Measurements from ENCODE around the gene NFIC.

DNA sequence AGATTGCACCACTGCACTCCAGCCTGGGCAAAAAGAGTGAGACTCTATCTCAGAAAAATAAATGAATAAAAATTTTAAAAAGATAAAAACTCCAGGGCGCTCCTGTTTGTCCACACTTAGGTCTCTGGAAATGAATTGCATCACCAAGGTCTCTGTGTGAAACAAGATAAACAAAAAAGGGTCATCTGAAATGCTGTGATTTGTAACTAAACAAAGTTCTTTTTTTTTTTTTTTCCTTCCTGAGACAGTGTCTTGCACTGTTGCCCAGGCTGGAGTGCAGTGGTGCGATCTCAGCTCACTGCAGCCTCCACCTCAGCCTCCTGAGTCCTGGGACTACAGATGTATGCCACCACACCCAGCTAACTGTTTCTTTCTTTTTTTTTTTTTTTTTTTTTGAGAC lies 151.3 kb downstream of the NFIC start:
- TF ChIP-seq, protein P1, sequence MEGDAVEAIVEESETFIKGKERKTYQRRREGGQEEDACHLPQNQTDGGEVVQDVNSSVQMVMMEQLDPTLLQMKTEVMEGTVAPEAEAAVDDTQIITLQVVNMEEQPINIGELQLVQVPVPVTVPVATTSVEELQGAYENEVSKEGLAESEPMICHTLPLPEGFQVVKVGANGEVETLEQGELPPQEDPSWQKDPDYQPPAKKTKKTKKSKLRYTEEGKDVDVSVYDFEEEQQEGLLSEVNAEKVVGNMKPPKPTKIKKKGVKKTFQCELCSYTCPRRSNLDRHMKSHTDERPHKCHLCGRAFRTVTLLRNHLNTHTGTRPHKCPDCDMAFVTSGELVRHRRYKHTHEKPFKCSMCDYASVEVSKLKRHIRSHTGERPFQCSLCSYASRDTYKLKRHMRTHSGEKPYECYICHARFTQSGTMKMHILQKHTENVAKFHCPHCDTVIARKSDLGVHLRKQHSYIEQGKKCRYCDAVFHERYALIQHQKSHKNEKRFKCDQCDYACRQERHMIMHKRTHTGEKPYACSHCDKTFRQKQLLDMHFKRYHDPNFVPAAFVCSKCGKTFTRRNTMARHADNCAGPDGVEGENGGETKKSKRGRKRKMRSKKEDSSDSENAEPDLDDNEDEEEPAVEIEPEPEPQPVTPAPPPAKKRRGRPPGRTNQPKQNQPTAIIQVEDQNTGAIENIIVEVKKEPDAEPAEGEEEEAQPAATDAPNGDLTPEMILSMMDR (IDR thresholded peaks at IDR 0.05; ENCODE audit: low read depth, low read length, missing input control): no peak
- TF ChIP-seq, protein P2, sequence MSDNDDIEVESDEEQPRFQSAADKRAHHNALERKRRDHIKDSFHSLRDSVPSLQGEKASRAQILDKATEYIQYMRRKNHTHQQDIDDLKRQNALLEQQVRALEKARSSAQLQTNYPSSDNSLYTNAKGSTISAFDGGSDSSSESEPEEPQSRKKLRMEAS (IDR thresholded peaks at IDR 0.05): no peak
- TF ChIP-seq RAD21 (IDR thresholded peaks at IDR 0.05) (no peak), EGR1 (IDR thresholded peaks at IDR 0.05; ENCODE audit: low read depth in 2 of 2) (no peak), YY1 (IDR thresholded peaks at IDR 0.05) (no peak), TAF1 (conservative IDR thresholded peaks at IDR 0.05) (no peak), NR2F2 (IDR thresholded peaks at IDR 0.05) (no peak)
- TF ChIP-seq, protein P3, sequence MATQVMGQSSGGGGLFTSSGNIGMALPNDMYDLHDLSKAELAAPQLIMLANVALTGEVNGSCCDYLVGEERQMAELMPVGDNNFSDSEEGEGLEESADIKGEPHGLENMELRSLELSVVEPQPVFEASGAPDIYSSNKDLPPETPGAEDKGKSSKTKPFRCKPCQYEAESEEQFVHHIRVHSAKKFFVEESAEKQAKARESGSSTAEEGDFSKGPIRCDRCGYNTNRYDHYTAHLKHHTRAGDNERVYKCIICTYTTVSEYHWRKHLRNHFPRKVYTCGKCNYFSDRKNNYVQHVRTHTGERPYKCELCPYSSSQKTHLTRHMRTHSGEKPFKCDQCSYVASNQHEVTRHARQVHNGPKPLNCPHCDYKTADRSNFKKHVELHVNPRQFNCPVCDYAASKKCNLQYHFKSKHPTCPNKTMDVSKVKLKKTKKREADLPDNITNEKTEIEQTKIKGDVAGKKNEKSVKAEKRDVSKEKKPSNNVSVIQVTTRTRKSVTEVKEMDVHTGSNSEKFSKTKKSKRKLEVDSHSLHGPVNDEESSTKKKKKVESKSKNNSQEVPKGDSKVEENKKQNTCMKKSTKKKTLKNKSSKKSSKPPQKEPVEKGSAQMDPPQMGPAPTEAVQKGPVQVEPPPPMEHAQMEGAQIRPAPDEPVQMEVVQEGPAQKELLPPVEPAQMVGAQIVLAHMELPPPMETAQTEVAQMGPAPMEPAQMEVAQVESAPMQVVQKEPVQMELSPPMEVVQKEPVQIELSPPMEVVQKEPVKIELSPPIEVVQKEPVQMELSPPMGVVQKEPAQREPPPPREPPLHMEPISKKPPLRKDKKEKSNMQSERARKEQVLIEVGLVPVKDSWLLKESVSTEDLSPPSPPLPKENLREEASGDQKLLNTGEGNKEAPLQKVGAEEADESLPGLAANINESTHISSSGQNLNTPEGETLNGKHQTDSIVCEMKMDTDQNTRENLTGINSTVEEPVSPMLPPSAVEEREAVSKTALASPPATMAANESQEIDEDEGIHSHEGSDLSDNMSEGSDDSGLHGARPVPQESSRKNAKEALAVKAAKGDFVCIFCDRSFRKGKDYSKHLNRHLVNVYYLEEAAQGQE (IDR thresholded peaks at IDR 0.05): peak; percentile 32
